ENCODE measurements around the gene HSPA9.
"Not testable (repeated sequence)": the region's sequence is repeated elsewhere in the genome, so short reads cannot be mapped to it uniquely, and the experiment has no call there.

Gene HSPA9

GRCh38 chr5:138536215-138536614 lies 39.0 kb downstream of the HSPA9 start:
- DNase-seq: no peak

- DNase-seq: no peak
Observed at GRCh38 chr5:138533973-138534941, 40.9 kb downstream of the HSPA9 start.

DNA sequence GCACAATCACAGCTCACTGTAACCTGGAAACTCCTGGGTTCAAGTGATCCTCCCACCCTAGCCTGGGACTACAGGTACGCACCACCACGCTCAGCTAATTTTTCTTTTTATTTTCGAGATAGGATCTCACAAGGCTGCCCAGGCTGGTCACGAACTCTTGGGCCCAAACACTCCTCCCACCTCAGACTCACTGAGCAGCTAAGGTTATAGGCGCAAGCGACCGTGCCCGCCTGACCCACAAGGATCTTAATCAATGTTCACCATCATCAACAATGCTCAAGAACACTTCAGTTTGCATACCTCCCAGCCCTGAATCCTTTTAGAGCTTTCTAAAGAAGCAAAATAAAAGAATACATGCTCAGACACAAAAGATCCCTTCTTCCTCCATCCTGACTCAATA lies 45.4 kb downstream of the HSPA9 start:
- DNase-seq: no peak

GRCh38 chr5:138528744-138529469 lies 46.3 kb downstream of the HSPA9 start:
- DNase-seq: no peak

GRCh38 chr5:138528208-138528607 lies 47.0 kb downstream of the HSPA9 start:
- no peak for DNase-seq

- no peak for DNase-seq
Observed at GRCh38 chr5:138527170-138527569, 48.0 kb downstream of the HSPA9 start.

GRCh38 chr5:138523406-138523805 lies 51.8 kb downstream of the HSPA9 start:
- no peak for DNase-seq

DNA sequence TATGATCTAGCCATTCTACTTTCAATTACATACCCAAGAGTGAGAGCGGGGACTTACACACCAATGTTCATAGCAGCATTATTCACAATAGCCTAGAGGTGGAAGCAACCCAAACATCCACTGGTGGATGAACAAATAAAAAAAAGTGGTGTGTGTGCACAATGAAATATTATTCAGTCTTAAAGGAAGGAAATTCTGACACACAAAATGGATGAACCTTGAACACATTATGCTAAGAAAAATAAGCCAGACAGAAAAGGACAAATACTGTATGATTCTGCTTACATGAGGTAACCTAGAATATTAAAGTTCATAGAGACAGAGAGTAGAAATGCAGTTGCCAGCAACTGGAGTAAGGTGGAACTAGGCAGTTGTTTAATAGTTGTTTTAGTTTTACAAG lies 54.2 kb downstream of the HSPA9 start:
- no peak for DNase-seq

GRCh38 chr5:138517437-138517836 lies 57.8 kb downstream of the HSPA9 start:
- DNase-seq: no peak

DNA sequence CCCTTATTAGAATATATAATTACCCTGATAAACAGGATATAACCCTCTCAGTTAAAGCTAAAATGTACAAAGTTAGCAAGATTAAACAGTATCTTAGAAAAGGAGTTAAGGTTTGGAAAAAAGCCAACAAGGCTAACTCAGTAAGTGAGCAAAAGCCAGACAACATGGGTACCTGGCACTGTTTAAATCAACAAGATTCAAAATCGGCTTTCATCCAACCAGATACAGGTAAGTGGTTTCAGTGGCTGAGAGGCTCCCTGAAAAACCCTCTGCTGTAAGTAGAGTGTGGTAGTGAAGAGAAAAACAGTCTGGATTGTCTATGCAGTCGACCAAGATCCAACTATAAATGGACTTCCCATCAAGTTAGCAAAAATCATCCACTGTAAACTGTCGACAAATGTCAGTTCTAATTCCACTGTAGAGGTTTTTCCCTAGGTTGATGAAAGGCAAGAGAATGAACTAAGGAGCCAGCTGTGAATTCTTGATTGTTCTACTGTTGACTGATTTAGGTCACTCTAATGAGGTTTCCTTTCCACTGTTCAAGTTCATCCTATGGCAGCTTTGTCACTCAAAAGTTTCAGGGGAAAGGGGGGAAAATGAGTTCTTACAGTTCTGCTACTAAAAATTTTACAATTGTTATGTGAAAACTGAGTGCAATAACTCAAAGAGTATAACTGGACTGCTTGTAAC lies 59.5 kb downstream of the HSPA9 start:
- DNase-seq: no peak

DNA sequence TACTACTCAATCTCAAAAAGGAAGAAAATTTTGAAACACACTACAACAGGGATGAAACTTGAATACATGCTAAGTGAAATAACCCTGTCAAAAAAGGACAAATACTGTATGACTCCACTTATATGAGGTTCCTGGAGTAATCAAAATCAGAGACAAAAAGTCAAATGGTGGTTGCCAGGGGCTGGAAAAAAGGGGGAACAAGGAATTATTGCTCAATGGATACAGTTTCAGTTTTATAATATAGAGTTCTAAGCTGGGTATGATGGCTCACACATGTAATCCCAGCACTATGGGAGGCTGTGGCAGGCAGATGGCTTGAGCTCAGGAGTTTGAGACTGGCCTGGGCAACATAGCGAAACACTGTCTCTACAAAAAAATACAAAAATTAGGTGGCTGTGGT lies 61.2 kb downstream of the HSPA9 start:
- no peak for DNase-seq

DNA sequence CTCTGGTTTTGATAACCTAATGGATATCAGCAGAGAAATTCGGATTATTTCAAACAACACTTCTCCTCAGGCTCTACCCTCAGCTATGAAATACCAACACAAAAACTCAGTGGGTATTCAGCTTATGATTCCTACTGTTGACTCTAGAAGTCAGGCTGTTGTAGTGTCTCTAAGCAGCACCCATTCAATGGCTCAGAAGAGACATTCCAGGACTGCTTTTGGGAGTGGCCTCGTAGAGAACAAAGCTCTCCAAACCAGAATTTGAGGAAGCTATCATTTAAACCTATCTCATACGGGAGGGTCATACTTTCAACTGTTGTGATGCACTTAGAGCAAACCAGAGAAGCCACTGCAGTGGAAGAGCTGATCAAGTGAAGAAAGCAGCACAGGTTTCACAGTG lies 66.2 kb downstream of the HSPA9 start:
- DNase-seq: no peak

- not testable (repeated sequence) for DNase-seq
Observed at GRCh38 chr5:138507485-138507884, 67.7 kb downstream of the HSPA9 start.

DNA sequence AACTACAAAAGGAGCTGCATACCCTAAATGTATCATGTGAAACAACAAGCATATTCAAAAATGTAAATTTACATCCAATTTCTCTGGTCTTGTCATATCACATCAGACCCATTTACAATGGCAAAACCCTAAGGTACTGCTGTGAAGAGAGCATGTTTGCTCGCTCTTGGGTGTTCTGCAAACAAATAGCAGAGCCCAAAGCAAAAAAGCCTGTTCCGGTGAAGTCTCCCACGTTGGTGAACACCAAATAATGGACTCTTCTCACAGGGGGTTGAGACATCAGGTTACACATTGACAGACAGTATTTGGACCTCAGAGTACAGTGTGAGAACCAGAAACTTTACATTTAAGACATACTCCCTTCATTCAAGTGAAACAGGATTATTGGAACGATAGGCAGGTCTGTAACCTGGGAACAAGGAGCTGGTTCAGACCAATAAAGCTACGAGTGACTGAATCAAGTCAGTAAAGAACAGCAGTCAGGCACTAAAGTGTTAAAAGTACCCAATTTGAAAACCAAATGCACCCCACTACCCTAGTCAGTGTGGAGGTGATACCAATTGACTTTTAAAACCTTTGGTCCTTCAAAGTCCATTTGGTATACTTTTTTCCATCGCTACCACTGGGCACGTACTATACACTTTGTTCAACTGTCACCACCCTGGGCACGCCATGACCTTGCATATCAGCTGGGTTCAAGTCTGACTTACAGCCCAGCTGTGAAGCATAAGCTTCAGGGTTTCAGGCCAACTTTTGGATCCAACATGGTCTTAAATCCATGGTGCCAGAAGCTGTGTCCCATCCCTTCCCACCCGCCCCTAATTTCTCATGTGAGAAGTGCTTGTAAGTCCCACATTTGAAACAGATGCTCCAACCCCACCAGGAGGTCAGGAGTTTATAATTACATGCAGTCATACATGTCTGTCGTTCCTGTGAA lies 68.6 kb downstream of the HSPA9 start:
- DNase-seq: no peak

- DNase-seq: peak in 15 of 56 donors; percentile 8 to 50 (median 22)
Observed at GRCh38 chr5:138504799-138505198, 70.4 kb downstream of the HSPA9 start.
